Measurements from ENCODE around the gene HPD. TPM values are rescaled to one million over a fixed set of nuclear protein-coding genes. Genes with fewer than 3 reads are reported as not detected.

Gene HPD
- total RNA-seq, 1 experiment from 2014 or later: not detected

- peaks cover 60% of the 10 kb centered on the region for H3K36me3 ChIP-seq (ENCODE audit: insufficient read depth, low read length, poor library complexity, severe bottlenecking)
- intact Hi-C loops (cut with micrococcal nuclease; ENCODE audit: unreplicated experiment): no loop called here
Observed at GRCh38 chr12:121899590-121899989, 40.9 kb upstream of the HPD start.

DNA sequence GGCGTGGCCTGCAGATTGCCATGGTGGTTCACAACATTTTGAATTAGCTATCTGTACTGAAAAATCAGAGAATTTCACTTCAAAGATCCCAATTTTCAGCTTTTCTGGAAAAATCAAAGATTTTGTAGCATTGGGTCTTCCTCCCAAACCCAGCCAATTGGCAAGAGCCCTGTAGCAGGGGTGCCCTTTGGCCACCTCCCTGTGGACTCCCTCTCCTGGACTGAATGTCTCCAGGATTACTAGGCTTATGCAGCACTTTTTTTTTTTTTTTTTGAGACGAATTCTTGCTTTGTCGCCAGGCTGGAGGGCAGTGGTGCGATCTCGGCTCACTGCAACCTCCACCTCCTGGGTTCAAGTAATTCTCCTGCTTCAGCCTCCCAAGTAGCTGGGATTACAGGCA, 39.6 kb upstream of the HPD start:
- Histone ChIP-seq H3K27me3 (replicated peaks; ENCODE audit: insufficient read depth, low read depth, low read length, poor library complexity) (no peaks in the 10 kb centered on the region), H3K36me3 (ENCODE audit: insufficient read depth, low read length, poor library complexity, severe bottlenecking) (peaks cover 53% of the 10 kb centered on the region), H3K4me3 (ENCODE audit: low read depth, low read length, poor library complexity, severe bottlenecking) (no peak overlapping the region), H3K9me3 (ENCODE audit: low read depth, low read length, poor library complexity, severe bottlenecking) (no peaks in the 10 kb centered on the region), H3K4me1 (ENCODE audit: insufficient read depth, low read length, poor library complexity, severe bottlenecking) (peaks cover 9% of the 10 kb centered on the region), H3K27ac (ENCODE audit: low read depth, low read length, poor library complexity, severe bottlenecking) (no peak overlapping the region)
- DNase-seq (ENCODE audit: low spot score): no peak
- BruUV-seq (replicated peaks): no TSS peak
- ChIA-PET CTCF (no interaction called here), POLR2A (ENCODE audit: low non-redundant PET) (no interaction called here)
- intact Hi-C loops (cut with micrococcal nuclease; ENCODE audit: unreplicated experiment): no loop called here
- TF ChIP-seq EZH2 (IDR thresholded peaks at IDR 0.05; ENCODE audit: borderline replicate concordance, low read depth, low read length, poor library complexity, severe bottlenecking): no peak
- TF ChIP-seq, protein P1, sequence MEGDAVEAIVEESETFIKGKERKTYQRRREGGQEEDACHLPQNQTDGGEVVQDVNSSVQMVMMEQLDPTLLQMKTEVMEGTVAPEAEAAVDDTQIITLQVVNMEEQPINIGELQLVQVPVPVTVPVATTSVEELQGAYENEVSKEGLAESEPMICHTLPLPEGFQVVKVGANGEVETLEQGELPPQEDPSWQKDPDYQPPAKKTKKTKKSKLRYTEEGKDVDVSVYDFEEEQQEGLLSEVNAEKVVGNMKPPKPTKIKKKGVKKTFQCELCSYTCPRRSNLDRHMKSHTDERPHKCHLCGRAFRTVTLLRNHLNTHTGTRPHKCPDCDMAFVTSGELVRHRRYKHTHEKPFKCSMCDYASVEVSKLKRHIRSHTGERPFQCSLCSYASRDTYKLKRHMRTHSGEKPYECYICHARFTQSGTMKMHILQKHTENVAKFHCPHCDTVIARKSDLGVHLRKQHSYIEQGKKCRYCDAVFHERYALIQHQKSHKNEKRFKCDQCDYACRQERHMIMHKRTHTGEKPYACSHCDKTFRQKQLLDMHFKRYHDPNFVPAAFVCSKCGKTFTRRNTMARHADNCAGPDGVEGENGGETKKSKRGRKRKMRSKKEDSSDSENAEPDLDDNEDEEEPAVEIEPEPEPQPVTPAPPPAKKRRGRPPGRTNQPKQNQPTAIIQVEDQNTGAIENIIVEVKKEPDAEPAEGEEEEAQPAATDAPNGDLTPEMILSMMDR (conservative IDR thresholded peaks at IDR 0.05; ENCODE audit: low read depth, low read length): no peak

More at GRCh38 chr12:121899590-121899989, 40.9 kb upstream of the HPD start:
- ChIA-PET POLR2A (ENCODE audit: low non-redundant PET) (no interaction called here), CTCF (no interaction called here)
- DNase-seq (ENCODE audit: low spot score): no peak
- H3K27ac ChIP-seq (ENCODE audit: low read depth, low read length, poor library complexity, severe bottlenecking): no peak overlapping the region
- no TSS peak for BruUV-seq (replicated peaks)
- H3K9me3 ChIP-seq (ENCODE audit: low read depth, low read length, poor library complexity, severe bottlenecking): no peaks in the 10 kb centered on the region
- H3K4me1 ChIP-seq (ENCODE audit: insufficient read depth, low read length, poor library complexity, severe bottlenecking): no peaks in the 10 kb centered on the region
- TF ChIP-seq, protein P1 (conservative IDR thresholded peaks at IDR 0.05; ENCODE audit: low read depth, low read length): no peak
- TF ChIP-seq EZH2 (IDR thresholded peaks at IDR 0.05; ENCODE audit: borderline replicate concordance, low read depth, low read length, poor library complexity, severe bottlenecking): no peak
- no peaks in the 10 kb centered on the region for H3K27me3 ChIP-seq (replicated peaks; ENCODE audit: insufficient read depth, low read depth, low read length, poor library complexity)
- no peak overlapping the region for H3K4me3 ChIP-seq (ENCODE audit: low read depth, low read length, poor library complexity, severe bottlenecking)

- Histone ChIP-seq H3K4me3 (ENCODE audit: low read depth, low read length, poor library complexity, severe bottlenecking) (no peak overlapping the region), H3K4me1 (ENCODE audit: insufficient read depth, low read length, poor library complexity, severe bottlenecking) (peaks cover 12% of the 10 kb centered on the region), H3K27me3 (replicated peaks; ENCODE audit: insufficient read depth, low read depth, low read length, poor library complexity) (no peaks in the 10 kb centered on the region), H3K27ac (ENCODE audit: low read depth, low read length, poor library complexity, severe bottlenecking) (no peak overlapping the region), H3K36me3 (ENCODE audit: insufficient read depth, low read length, poor library complexity, severe bottlenecking) (peaks cover 26% of the 10 kb centered on the region), H3K9me3 (ENCODE audit: low read depth, low read length, poor library complexity, severe bottlenecking) (no peaks in the 10 kb centered on the region)
- ChIA-PET POLR2A (ENCODE audit: low non-redundant PET) (no interaction called here), CTCF (no interaction called here)
- intact Hi-C loops (cut with micrococcal nuclease; ENCODE audit: unreplicated experiment): no loop called here
- TF ChIP-seq, protein P1 (conservative IDR thresholded peaks at IDR 0.05; ENCODE audit: low read depth, low read length): peak; percentile 40
- TF ChIP-seq EZH2 (IDR thresholded peaks at IDR 0.05; ENCODE audit: borderline replicate concordance, low read depth, low read length, poor library complexity, severe bottlenecking): no peak
- DNase-seq (ENCODE audit: low spot score): peak; percentile 27
- BruUV-seq (replicated peaks): no TSS peak
Observed at GRCh38 chr12:121894633-121895032, 36.0 kb upstream of the HPD start.
